B cell (primary cell): Measurements from ENCODE around the gene POLR2C. TPM values are rescaled to one million over a fixed set of nuclear protein-coding genes. Genes with fewer than 3 reads are reported as not detected.
A peak's percentile ranks its signal among the peaks of the same experiment; 100 is the strongest.

ENCODE experiments used
- ATAC-seq: fragments of 200-7000 bp; cut with Tn5 transposase; one replicate; pipeline ENCODE4 v1.10.0; 2021; ENCODE audit warnings: low read depth, mild to moderate bottlenecking, moderate number of reproducible peaks, moderate library complexity
- CTCF ChIA-PET: fragments of 350-600 bp; sonication (Branson Sonifier 250); formaldehyde crosslinking; loops from one replicate; lab custom pipeline; 2021; ENCODE audit warnings: antibody characterized with exemption, inconsistent platforms; lab: Charles Lee
- POLR2A ChIA-PET: fragments of 350-600 bp; sonication (Branson Sonifier 250); formaldehyde crosslinking; loops from one replicate; lab custom pipeline; 2021; ENCODE audit warnings: antibody characterized with exemption; lab: Charles Lee
- DNase-seq: peaks from one replicate; pipeline ENCODE4 v3.0.0; 2013
- H2AFZ ChIP-seq: 2 replicates; pipeline ENCODE4 v1.6.1; 2012; ENCODE audit warnings: mild to moderate bottlenecking, low read depth, low read length; ENCODE audit not compliant: insufficient read depth, poor library complexity, severe bottlenecking
- H3K27ac ChIP-seq, 2 donors: 1 replicate in 1 of 2; 2 replicates in 1 of 2; pipeline ENCODE4 v1.5.1; 2012 to 2013; ENCODE audit warnings: low read length in 2 of 2, mild to moderate bottlenecking in 2 of 2, moderate library complexity in 1 of 2
- H3K27me3 ChIP-seq, 4 experiments: fragments of 200-600 bp in 1 of 4; sonication (generic) in 1 of 4; replicated peaks in 1 of 4; 1 replicate in 2 of 4; 2 replicates in 2 of 4; pipeline versions ENCODE4 v1.6.1 to v1.7.0; 2013 to 2016; ENCODE audit warnings: low read length in 3 of 4, mild to moderate bottlenecking in 2 of 4, mixed read lengths in 1 of 4, moderate library complexity in 1 of 4; ENCODE audit not compliant: insufficient read depth in 4 of 4, control insufficient read depth in 3 of 4; ENCODE audit errors: control extremely low read depth in 1 of 4
- H3K36me3 ChIP-seq, 2 experiments: replicated peaks in 1 of 2; 1 replicate in 1 of 2; 2 replicates in 1 of 2; pipeline versions ENCODE4 v1.6.1 to v1.7.1; 2013; ENCODE audit warnings: low read length in 1 of 2; ENCODE audit not compliant: insufficient read depth in 2 of 2, control insufficient read depth in 1 of 2; ENCODE audit errors: control extremely low read depth in 1 of 2, extremely low read depth in 1 of 2
- H3K4me1 ChIP-seq, 2 donors: fragments of 200-600 bp in 1 of 2; sonication (generic) in 1 of 2; 1 replicate in 1 of 2; 2 replicates in 1 of 2; pipeline versions ENCODE4 v1.5.1 to v1.6.1; 2013 to 2017; ENCODE audit warnings: low read length in 2 of 2; ENCODE audit not compliant: control insufficient read depth in 2 of 2, insufficient read depth in 2 of 2
- H3K4me2 ChIP-seq: replicated peaks from 2 replicates; pipeline ENCODE3; 2012; ENCODE audit warnings: mild to moderate bottlenecking, low read depth, low read length; ENCODE audit not compliant: poor library complexity, severe bottlenecking
- H3K4me3 ChIP-seq, 5 experiments: fragments of 200-600 bp in 1 of 5; sonication (generic) in 1 of 5; 1 replicate in 3 of 5; 2 replicates in 2 of 5; pipeline versions ENCODE4 v1.5.1 to v1.7.0; 2011 to 2016; ENCODE audit warnings: low read length in 4 of 5, mild to moderate bottlenecking in 4 of 5, low read depth in 2 of 5, control low read depth in 1 of 5, moderate library complexity in 1 of 5; ENCODE audit not compliant: insufficient read depth in 1 of 5; ENCODE audit errors: control extremely low read depth in 1 of 5, extremely low read depth in 1 of 5
- H3K79me2 ChIP-seq: fragments of 200-600 bp; sonication (generic); one replicate; pipeline ENCODE4 v1.6.0; 2016; ENCODE audit warnings: low read length; ENCODE audit not compliant: control insufficient read depth, insufficient read depth
- H3K9ac ChIP-seq: fragments of 200-600 bp; sonication (generic); 2 replicates; pipeline ENCODE4 v1.6.1; 2017; ENCODE audit warnings: mild to moderate bottlenecking, low read length, moderate library complexity
- H3K9me3 ChIP-seq, 3 donors: one replicate each; pipeline versions ENCODE4 v1.6.1 to v1.7.1; 2013; ENCODE audit warnings: low read length in 2 of 3; ENCODE audit not compliant: control insufficient read depth in 2 of 3, insufficient read depth in 1 of 3; ENCODE audit errors: control extremely low read depth in 1 of 3
- H4K20me1 ChIP-seq: 2 replicates; pipeline ENCODE4 v1.6.0; 2012; ENCODE audit warnings: mild to moderate bottlenecking, low read length; ENCODE audit not compliant: insufficient read depth, control insufficient read depth, poor library complexity, severe bottlenecking
- H3K27ac Mint-ChIP-seq: one replicate; pipeline ENCODE4 v1.8.0; 2021; ENCODE audit warnings: mixed read lengths
- H3K27me3 Mint-ChIP-seq: one replicate; pipeline ENCODE4 v1.8.0; 2021; ENCODE audit warnings: mixed read lengths
- H3K4me1 Mint-ChIP-seq: one replicate; pipeline ENCODE4 v1.8.0; 2021; ENCODE audit warnings: mixed read lengths
- H3K4me3 Mint-ChIP-seq: one replicate; pipeline ENCODE4 v1.8.0; 2021; ENCODE audit warnings: mixed read lengths
- H3K9me3 Mint-ChIP-seq: one replicate; pipeline ENCODE4 v1.8.0; 2022; ENCODE audit warnings: mixed read lengths; ENCODE audit not compliant: insufficient read depth
- EZH2 ChIP-seq: IDR thresholded peaks from 2 replicates; pipeline ENCODE4 v1.6.1; 2012; ENCODE audit warnings: borderline replicate concordance, low read depth, mild to moderate bottlenecking, moderate library complexity, low read length; ENCODE audit not compliant: insufficient read depth, poor library complexity, severe bottlenecking
- WGBS: methylation state at CpG from one replicate; pipeline ENCODE4 v1.1.5; 2013; ENCODE audit warnings: missing lambda C conversion rate; ENCODE audit not compliant: insufficient coverage; 5-methylcytosine and 5-hydroxymethylcytosine counted together
- intact Hi-C: fragments of 100-400 bp; cut with micrococcal nuclease; formaldehyde crosslinking; loops from one replicate; pipeline ENCODE4 v1.10.0; 2022
- polyA plus RNA-seq: library from polyadenylated mRNA; depleted of rRNA; stranded (reverse); fragments of >200 nt; gene quantifications from 2 replicates; pipeline ENCODE4 v1.2.3, GENCODE V29; 2012
- total RNA-seq, 2 donors: library from RNA; stranded (reverse); fragments of 120-200 nt in 1 of 2; gene quantifications; 1 replicate in 1 of 2; 2 replicates in 1 of 2; pipeline versions ENCODE4 v1.2.3 to v1.2.4, GENCODE V29; 2013 to 2022
- TF ChIP-seq, protein P1 (sequence below): fragments of 200-600 bp; IDR thresholded peaks from one replicate; pipeline ENCODE4 v1.8.0; 2022; ENCODE audit warnings: antibody characterized with exemption, mild to moderate bottlenecking

Gene POLR2C
- total and polyA plus RNA-seq, 2 donors (not counting 1 experiment from before 2014, with no cell fraction given) = 57.8 to 70.1 TPM

DNA sequence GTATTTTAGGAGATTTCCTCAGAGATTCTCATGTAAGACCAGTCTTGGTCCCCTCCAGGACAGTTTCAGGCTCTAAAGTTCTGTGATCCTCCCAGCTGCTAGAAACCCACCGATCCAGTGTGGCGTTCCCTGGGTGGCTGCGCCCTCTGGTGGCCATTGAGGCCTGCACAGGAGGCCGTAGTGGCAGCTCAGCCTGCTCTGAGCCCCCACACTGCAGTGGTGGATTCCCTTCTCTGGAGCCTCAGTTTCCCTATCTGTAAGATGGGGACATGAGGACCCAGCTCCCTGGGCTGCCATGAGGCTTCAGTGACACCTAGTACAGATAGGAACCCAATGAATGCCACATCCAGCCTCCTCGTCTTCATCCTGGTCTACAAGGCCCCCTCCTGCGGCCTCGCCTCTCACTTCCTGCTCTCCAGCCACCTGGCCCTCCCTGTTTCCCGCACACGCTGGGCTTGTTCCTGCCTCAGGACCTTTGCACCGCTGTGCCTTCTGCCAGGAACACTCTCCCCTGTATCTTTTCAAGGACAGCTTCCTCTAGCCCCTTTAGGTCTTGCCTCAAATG is 57.4 kb downstream of the POLR2C start:
- ATAC-seq (peak; percentile 76), DNase-seq (peak; percentile 83)
- ChIA-PET CTCF (interaction anchor here (0.6 to 7.8 kb wide), 44 partner anchors 8 to 426 kb away, joined by 3 to 111 read pairs (median 5); partner anchors contain the start of genes ADGRG5, CCDC102A, CIAPIN1 and COQ9), POLR2A (interaction anchor here (0.5 kb wide), 1 partner anchor 103 kb away, joined by 6 read pairs; no protein-coding TSS in a partner anchor)
- peaks cover 38% of the 10 kb centered on the region for H3K4me1 Mint-ChIP-seq
- Histone ChIP-seq H3K79me2 (peaks cover 17% of the 10 kb centered on the region), H3K9ac (no peak overlapping the region), H3K4me2 (peak overlapping the region; percentile 8), H3K27me3 (no peaks in the 10 kb centered on the region), H3K27ac (no peak overlapping the region), H2AFZ (no peak overlapping the region), H4K20me1 (no peaks in the 10 kb centered on the region), H3K4me3 (no peak overlapping the region), H3K9me3 (peaks cover 0 to 4% (median 0%) of the 10 kb centered on the region in 3 donors), H3K36me3 (peaks cover 0 to 19% of the 10 kb centered on the region in 2 experiments), H3K4me1 (peaks cover 26 to 39% of the 10 kb centered on the region in 2 donors)
- WGBS = 27% methylated on average over 10 of the region's 10 CpGs
- H3K27ac Mint-ChIP-seq = no peak overlapping the region
- intact Hi-C loops = loop anchor here (1.0 kb wide), 3 partner anchors 56 to 220 kb away; no protein-coding TSS in a partner anchor
- H3K9me3 Mint-ChIP-seq = no peaks in the 10 kb centered on the region
- TF ChIP-seq, protein P1, sequence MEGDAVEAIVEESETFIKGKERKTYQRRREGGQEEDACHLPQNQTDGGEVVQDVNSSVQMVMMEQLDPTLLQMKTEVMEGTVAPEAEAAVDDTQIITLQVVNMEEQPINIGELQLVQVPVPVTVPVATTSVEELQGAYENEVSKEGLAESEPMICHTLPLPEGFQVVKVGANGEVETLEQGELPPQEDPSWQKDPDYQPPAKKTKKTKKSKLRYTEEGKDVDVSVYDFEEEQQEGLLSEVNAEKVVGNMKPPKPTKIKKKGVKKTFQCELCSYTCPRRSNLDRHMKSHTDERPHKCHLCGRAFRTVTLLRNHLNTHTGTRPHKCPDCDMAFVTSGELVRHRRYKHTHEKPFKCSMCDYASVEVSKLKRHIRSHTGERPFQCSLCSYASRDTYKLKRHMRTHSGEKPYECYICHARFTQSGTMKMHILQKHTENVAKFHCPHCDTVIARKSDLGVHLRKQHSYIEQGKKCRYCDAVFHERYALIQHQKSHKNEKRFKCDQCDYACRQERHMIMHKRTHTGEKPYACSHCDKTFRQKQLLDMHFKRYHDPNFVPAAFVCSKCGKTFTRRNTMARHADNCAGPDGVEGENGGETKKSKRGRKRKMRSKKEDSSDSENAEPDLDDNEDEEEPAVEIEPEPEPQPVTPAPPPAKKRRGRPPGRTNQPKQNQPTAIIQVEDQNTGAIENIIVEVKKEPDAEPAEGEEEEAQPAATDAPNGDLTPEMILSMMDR = peak; percentile 98
- TF ChIP-seq EZH2 = no peak
- H3K4me3 Mint-ChIP-seq = no peak overlapping the region
- H3K27me3 Mint-ChIP-seq = no peaks in the 10 kb centered on the region

Other genes starting within 250 kb of the POLR2C start
- 36.8 and 38.8 TPM in 2 replicates for gene ARL2BP, start 217.4 kb upstream of the POLR2C start, total RNA-seq
- gene ARL2BP, start 217.4 kb upstream of the POLR2C start, polyA plus RNA-seq = 26.9 and 32.5 TPM in 2 replicates
- not detected in 2 replicates for gene PLLP, start 178.0 kb upstream of the POLR2C start, total RNA-seq
- gene PLLP, start 178.0 kb upstream of the POLR2C start, polyA plus RNA-seq = 0.06 and 0.15 TPM in 2 replicates
- 85.8 and 91.5 TPM in 2 replicates for gene CCL22, start 103.9 kb upstream of the POLR2C start, total RNA-seq
- 0.04 and 0.10 TPM in 2 replicates for gene CCL22, start 103.9 kb upstream of the POLR2C start, polyA plus RNA-seq
- not detected in 2 replicates for gene CX3CL1, start 90.2 kb upstream of the POLR2C start, total RNA-seq
- gene CX3CL1, start 90.2 kb upstream of the POLR2C start, polyA plus RNA-seq = not detected in 2 replicates
- gene CCL17, start 57.9 kb upstream of the POLR2C start, total RNA-seq = not detected in 2 replicates
- gene CCL17, start 57.9 kb upstream of the POLR2C start, polyA plus RNA-seq = not detected in 2 replicates
- gene CIAPIN1, start 15.3 kb upstream of the POLR2C start, total RNA-seq = 38.1 and 45.7 TPM in 2 replicates
- gene CIAPIN1, start 15.3 kb upstream of the POLR2C start, polyA plus RNA-seq = 20.6 and 22.0 TPM in 2 replicates
- 41.5 and 44.6 TPM in 2 replicates for gene COQ9, start 15.2 kb upstream of the POLR2C start, total RNA-seq
- 42.7 and 53.0 TPM in 2 replicates for gene COQ9, start 15.2 kb upstream of the POLR2C start, polyA plus RNA-seq
- 0.73 and 1.6 TPM in 2 replicates for gene DOK4, start 23.8 kb downstream of the POLR2C start, total RNA-seq
- gene DOK4, start 23.8 kb downstream of the POLR2C start, polyA plus RNA-seq = 0.49 and 2.5 TPM in 2 replicates
- 14.5 and 14.7 TPM in 2 replicates for gene CCDC102A, start 73.9 kb downstream of the POLR2C start, total RNA-seq
- 12.9 and 14.5 TPM in 2 replicates for gene CCDC102A, start 73.9 kb downstream of the POLR2C start, polyA plus RNA-seq
- gene ADGRG5, start 80.0 kb downstream of the POLR2C start, total RNA-seq = 13.3 and 13.6 TPM in 2 replicates
- 35.8 and 49.4 TPM in 2 replicates for gene ADGRG5, start 80.0 kb downstream of the POLR2C start, polyA plus RNA-seq
- 0.20 and 0.78 TPM in 2 replicates for gene ADGRG1, start 166.0 kb downstream of the POLR2C start, total RNA-seq
- gene ADGRG1, start 166.0 kb downstream of the POLR2C start, polyA plus RNA-seq = 0.61 and 0.98 TPM in 2 replicates
- gene ADGRG3, start 205.6 kb downstream of the POLR2C start, total RNA-seq = not detected in 2 replicates
- gene ADGRG3, start 205.6 kb downstream of the POLR2C start, polyA plus RNA-seq = 0.10 TPM in 1 of 2 replicates, not detected in the other
- 0.22 and 2.1 TPM in 2 replicates for gene DRC7, start 232.1 kb downstream of the POLR2C start, total RNA-seq
- gene DRC7, start 232.1 kb downstream of the POLR2C start, polyA plus RNA-seq = 0.12 TPM in 1 of 2 replicates, not detected in the other